Naive B cell (primary cell): Measurements from ENCODE around the gene PDE6A. TPM values are rescaled to one million over a fixed set of nuclear protein-coding genes. Genes with fewer than 3 reads are reported as not detected.

Experiments used
- ATAC-seq, 2 donors: fragments of 150-1000 bp; cut with Tn5 transposase; 2 replicates each; pipeline ENCODE4 v1.10.0; 2021; ENCODE audit warnings: low read depth in 2 of 2, mild to moderate bottlenecking in 2 of 2, moderate library complexity in 2 of 2
- DNase-seq: peaks from one replicate; pipeline ENCODE4 v3.0.0; 2022
- H3K27ac Mint-ChIP-seq, 6 donors: one replicate each; pipeline ENCODE4 v1.8.0; 2020 to 2022; ENCODE audit warnings: mild to moderate bottlenecking in 6 of 6, mixed read lengths in 6 of 6, moderate library complexity in 5 of 6, inconsistent platforms in 2 of 6
- H3K27me3 Mint-ChIP-seq, 3 donors: one replicate each; pipeline ENCODE4 v1.8.0; 2021 to 2022; ENCODE audit warnings: mixed read lengths in 3 of 3, mild to moderate bottlenecking in 1 of 3
- H3K36me3 Mint-ChIP-seq, 2 donors: one replicate each; pipeline ENCODE4 v1.8.0; 2020 to 2022; ENCODE audit warnings: mixed read lengths in 2 of 2, inconsistent platforms in 1 of 2, mild to moderate bottlenecking in 1 of 2
- H3K4me1 Mint-ChIP-seq, 3 donors: one replicate each; pipeline ENCODE4 v1.8.0; 2020 to 2022; ENCODE audit warnings: mixed read lengths in 3 of 3, inconsistent platforms in 1 of 3, mild to moderate bottlenecking in 1 of 3, moderate library complexity in 1 of 3
- H3K4me3 Mint-ChIP-seq, 8 donors: one replicate each; pipeline ENCODE4 v1.8.0; 2020 to 2022; ENCODE audit warnings: mild to moderate bottlenecking in 8 of 8, mixed read lengths in 8 of 8, moderate library complexity in 8 of 8, inconsistent platforms in 2 of 8
- H3K9me3 Mint-ChIP-seq, 7 donors: one replicate each; pipeline ENCODE4 v1.8.0; 2020 to 2022; ENCODE audit warnings: mixed read lengths in 7 of 7, mild to moderate bottlenecking in 5 of 7, inconsistent platforms in 2 of 7, moderate library complexity in 1 of 7
- polyA plus RNA-seq, 6 donors: library from polyadenylated mRNA; unstranded; fragments of 300-500 nt; fragmentation: Illumina TruSeq; gene quantifications; one replicate each; pipeline ENCODE4 v1.2.3, GENCODE V29; 2021; ENCODE audit warnings: low read depth in 6 of 6

Gene PDE6A
- polyA plus RNA-seq, 6 donors from 2014 or later, result not detected

GRCh38 chr5:149837680-149838269 lies 106.8 kb downstream of the PDE6A start:
- Mint-ChIP-seq H3K4me1 (no peaks in the 10 kb centered on the region), H3K27me3 (no peaks in the 10 kb centered on the region), H3K9me3 (no peaks in the 10 kb centered on the region), H3K36me3 (no peaks in the 10 kb centered on the region), H3K4me3 (no peak overlapping the region), H3K27ac (peak overlapping the region in 1 of 6 donors; percentile 38)
- DNase-seq (no peak), ATAC-seq (no peak)

DNA sequence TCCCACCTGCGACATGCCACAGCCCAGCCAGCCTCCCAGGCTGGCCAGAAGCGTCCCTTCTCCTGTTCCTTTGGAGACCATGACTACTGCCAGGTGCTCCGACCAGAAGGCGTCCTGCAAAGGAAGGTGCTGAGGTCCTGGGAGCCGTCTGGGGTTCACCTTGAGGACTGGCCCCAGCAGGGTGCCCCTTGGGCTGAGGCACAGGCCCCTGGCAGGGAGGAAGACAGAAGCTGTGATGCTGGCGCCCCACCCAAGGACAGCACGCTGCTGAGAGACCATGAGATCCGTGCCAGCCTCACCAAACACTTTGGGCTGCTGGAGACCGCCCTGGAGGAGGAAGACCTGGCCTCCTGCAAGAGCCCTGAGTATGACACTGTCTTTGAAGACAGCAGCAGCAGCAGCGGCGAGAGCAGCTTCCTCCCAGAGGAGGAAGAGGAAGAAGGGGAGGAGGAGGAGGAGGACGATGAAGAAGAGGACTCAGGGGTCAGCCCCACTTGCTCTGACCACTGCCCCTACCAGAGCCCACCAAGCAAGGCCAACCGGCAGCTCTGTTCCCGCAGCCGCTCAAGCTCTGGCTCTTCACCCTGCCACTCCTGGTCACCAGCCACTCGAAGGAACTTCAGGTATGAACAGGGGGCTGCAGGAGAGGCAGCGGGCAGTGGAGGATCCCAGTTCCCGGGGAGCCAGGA lies 108.0 kb downstream of the PDE6A start:
- no peak for ATAC-seq

DNA sequence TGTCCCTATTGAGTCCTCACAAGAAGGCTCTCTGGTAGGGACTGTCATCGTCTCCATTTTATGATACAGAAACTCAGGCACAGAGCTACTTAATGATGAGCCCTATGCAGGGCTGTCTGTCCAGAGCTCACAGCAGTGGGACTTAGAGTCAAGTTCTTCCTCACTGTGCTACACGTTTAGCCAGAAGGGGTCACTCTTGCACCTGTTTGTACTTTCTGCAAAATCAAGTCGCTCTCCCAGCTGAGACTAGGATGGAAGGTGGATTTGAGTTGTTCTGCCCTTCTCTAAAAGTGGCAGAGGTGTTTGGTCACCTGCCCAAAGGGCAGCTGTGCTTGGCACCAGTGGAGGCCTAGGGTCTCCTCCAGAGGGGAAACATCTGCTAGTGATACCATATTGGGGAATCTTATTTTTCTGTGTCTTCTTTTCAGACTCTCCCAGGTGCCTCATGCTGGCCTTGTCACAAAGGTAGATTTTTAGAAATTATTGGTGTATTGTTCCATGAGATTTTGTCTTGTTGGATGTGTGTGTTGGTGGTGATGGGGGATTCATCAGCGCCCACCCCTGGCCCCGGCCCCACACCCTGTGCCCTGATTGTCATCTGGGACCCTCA lies 110.2 kb downstream of the PDE6A start:
- no peaks in the 10 kb centered on the region for H3K9me3 Mint-ChIP-seq
- no peaks in the 10 kb centered on the region for H3K4me1 Mint-ChIP-seq
- H3K36me3 Mint-ChIP-seq, result no peaks in the 10 kb centered on the region
- H3K4me3 Mint-ChIP-seq, result no peak overlapping the region
- H3K27me3 Mint-ChIP-seq, result no peaks in the 10 kb centered on the region
- peak in 1 of 2 donors; percentile 33 for ATAC-seq
- H3K27ac Mint-ChIP-seq, result no peak overlapping the region
- DNase-seq, result peak; percentile 41

More for the DNA sequence above, 108.0 kb downstream of the PDE6A start:
- Mint-ChIP-seq H3K4me1 (no peaks in the 10 kb centered on the region), H3K9me3 (no peaks in the 10 kb centered on the region), H3K27me3 (no peaks in the 10 kb centered on the region), H3K36me3 (no peaks in the 10 kb centered on the region), H3K4me3 (no peak overlapping the region), H3K27ac (no peak overlapping the region)
- DNase-seq, result no peak

- Mint-ChIP-seq H3K4me3 (peak overlapping the region in 1 of 8 donors; percentile 78), H3K4me1 (peaks cover 0 to 4% (median 0%) of the 10 kb centered on the region in 3 donors), H3K36me3 (no peaks in the 10 kb centered on the region), H3K27ac (no peak overlapping the region), H3K27me3 (no peaks in the 10 kb centered on the region), H3K9me3 (no peaks in the 10 kb centered on the region)
- ATAC-seq, result no peak
- DNase-seq, result no peak
These were observed 111.3 kb downstream of the PDE6A start for GRCh38 chr5:149833116-149833827.

DNA sequence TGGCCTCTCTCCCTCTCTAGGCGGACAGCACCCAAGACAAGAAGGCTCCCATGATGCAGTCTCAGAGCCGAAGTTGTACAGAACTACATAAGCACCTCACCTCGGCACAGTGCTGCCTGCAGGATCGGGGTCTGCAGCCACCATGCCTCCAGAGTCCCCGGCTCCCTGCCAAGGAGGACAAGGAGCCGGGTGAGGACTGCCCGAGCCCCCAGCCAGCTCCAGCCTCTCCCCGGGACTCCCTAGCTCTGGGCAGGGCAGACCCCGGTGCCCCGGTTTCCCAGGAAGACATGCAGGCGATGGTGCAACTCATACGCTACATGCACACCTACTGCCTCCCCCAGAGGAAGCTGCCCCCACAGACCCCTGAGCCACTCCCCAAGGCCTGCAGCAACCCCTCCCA lies 112.0 kb downstream of the PDE6A start:
- no peak for ATAC-seq

DNA sequence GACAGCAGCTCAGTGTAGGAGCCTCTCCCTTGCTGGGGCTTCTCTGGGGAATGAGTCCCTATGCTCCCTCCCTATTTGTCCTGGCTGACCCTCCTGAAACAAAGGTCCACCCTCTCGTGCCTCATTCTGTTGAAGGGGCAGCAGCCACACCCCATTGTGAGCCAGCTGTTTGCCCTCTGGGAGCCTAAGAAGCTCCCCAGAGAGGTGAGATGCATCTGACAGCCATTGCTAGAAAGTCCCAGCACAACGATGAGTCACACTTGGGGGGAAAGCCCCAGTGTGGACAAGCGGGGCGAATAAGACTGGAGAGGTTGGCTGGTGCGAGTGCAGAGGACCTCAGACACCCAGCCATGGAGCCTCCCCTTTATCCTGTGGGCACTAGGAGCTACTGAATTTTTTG lies 113.1 kb downstream of the PDE6A start:
- DNase-seq (no peak), ATAC-seq (peak in 1 of 2 donors; percentile 42)
- no peak overlapping the region for H3K27ac Mint-ChIP-seq

More for the DNA sequence above, 112.0 kb downstream of the PDE6A start:
- Mint-ChIP-seq H3K4me1 (peaks cover 0 to 4% (median 0%) of the 10 kb centered on the region in 3 donors), H3K27me3 (no peaks in the 10 kb centered on the region), H3K27ac (no peak overlapping the region), H3K4me3 (no peak overlapping the region), H3K36me3 (no peaks in the 10 kb centered on the region), H3K9me3 (no peaks in the 10 kb centered on the region)
- DNase-seq, result no peak

GRCh38 chr5:149830579-149830978 lies 114.0 kb downstream of the PDE6A start:
- Mint-ChIP-seq H3K27ac (peak overlapping the region in 1 of 6 donors; percentile 78), H3K27me3 (no peaks in the 10 kb centered on the region), H3K4me1 (peaks cover 0 to 4% (median 0%) of the 10 kb centered on the region in 3 donors), H3K9me3 (no peaks in the 10 kb centered on the region), H3K4me3 (no peak overlapping the region), H3K36me3 (no peaks in the 10 kb centered on the region)
- DNase-seq (no peak), ATAC-seq (no peak)

More for the DNA sequence above, 113.1 kb downstream of the PDE6A start:
- peaks cover 0 to 4% (median 0%) of the 10 kb centered on the region in 3 donors for H3K4me1 Mint-ChIP-seq
- H3K36me3 Mint-ChIP-seq, result no peaks in the 10 kb centered on the region
- no peaks in the 10 kb centered on the region for H3K9me3 Mint-ChIP-seq
- no peaks in the 10 kb centered on the region for H3K27me3 Mint-ChIP-seq
- no peak overlapping the region for H3K4me3 Mint-ChIP-seq

DNA sequence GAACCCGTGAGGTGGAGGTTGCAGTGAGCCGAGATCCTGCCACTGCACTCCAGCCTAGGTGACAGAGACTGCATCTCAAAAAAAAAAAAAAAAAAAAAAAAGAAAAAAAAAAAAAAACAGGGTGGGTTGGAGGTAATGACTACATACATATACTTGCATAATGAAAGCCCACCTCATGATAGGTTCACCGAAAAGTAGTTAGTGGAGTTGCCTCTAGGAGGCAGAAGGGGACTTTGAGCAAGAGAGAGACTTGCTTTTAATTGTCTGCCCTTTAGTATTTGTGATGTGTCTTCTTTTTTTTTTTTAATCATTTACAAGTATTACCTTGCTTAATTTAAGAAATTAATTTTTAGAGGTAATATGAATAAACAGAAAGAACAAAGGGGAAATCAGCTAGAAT lies 114.6 kb downstream of the PDE6A start:
- Mint-ChIP-seq H3K9me3 (no peaks in the 10 kb centered on the region), H3K27ac (no peak overlapping the region), H3K36me3 (no peaks in the 10 kb centered on the region), H3K4me1 (peaks cover 0 to 4% (median 0%) of the 10 kb centered on the region in 3 donors), H3K27me3 (no peaks in the 10 kb centered on the region), H3K4me3 (no peak overlapping the region)
- ATAC-seq (no peak), DNase-seq (no peak)

GRCh38 chr5:149828161-149829011 lies 116.2 kb downstream of the PDE6A start:
- peak; percentile 62 to 74 for ATAC-seq
- H3K36me3 Mint-ChIP-seq, result no peaks in the 10 kb centered on the region
- peaks cover 0 to 4% (median 0%) of the 10 kb centered on the region in 3 donors for H3K4me1 Mint-ChIP-seq
- peak; percentile 67 for DNase-seq
- no peak overlapping the region for H3K27ac Mint-ChIP-seq
- H3K4me3 Mint-ChIP-seq, result no peak overlapping the region
- H3K27me3 Mint-ChIP-seq, result no peaks in the 10 kb centered on the region
- no peaks in the 10 kb centered on the region for H3K9me3 Mint-ChIP-seq

DNA sequence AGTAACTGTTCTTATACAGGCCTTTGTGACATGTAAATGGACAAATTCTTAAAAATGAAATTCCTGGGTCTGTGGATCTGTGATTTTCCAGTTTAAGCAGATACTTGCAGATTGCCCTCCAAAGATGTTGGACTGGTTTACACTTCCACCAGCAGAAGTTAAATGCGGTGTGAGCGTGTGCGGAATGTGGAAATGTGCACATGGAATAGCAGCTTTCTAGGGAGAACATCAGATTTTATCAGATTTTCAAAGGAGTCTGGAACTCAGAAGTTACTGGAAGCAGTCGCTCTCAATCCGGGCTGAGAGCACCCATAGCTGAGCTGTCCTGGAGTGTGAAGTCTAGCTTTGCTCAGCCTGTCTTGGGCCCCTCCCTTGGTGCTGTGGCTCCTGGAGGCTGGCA lies 117.0 kb downstream of the PDE6A start:
- Mint-ChIP-seq H3K27me3 (no peaks in the 10 kb centered on the region), H3K9me3 (no peaks in the 10 kb centered on the region), H3K4me1 (peaks cover 0 to 4% (median 0%) of the 10 kb centered on the region in 3 donors), H3K4me3 (no peak overlapping the region), H3K36me3 (no peaks in the 10 kb centered on the region), H3K27ac (peak overlapping the region in 2 of 6 donors; percentile 50 to 73)
- DNase-seq (no peak), ATAC-seq (no peak)

DNA sequence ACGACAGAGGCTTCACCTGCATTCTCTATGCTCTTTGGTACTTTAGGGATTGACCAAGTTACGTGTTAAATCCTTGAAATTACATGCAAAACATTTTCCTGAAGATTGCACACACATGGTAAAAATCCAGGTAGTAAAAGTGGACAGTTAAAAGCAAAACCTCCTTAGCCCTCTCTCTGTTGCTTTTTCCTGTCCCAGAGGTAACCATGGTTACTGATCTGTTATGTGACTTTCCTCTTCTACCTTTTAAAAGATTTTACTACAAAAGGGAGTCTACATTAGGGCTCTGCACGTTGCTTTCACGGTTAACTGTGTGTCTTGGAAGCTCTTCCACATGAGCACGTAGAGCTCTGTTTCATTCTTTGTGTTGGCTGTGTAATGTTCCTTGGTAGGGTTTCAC lies 117.5 kb downstream of the PDE6A start:
- Mint-ChIP-seq H3K4me3 (no peak overlapping the region), H3K36me3 (no peaks in the 10 kb centered on the region), H3K27ac (peak overlapping the region in 1 of 6 donors; percentile 50), H3K27me3 (no peaks in the 10 kb centered on the region), H3K4me1 (peaks cover 0 to 4% (median 0%) of the 10 kb centered on the region in 3 donors), H3K9me3 (no peaks in the 10 kb centered on the region)
- no peak for ATAC-seq
- DNase-seq, result no peak

GRCh38 chr5:149826574-149826973 lies 118.0 kb downstream of the PDE6A start:
- H3K4me1 Mint-ChIP-seq, result peaks cover 0 to 4% (median 0%) of the 10 kb centered on the region in 3 donors
- ATAC-seq, result no peak
- no peaks in the 10 kb centered on the region for H3K27me3 Mint-ChIP-seq
- H3K9me3 Mint-ChIP-seq, result no peaks in the 10 kb centered on the region
- DNase-seq, result no peak
- no peak overlapping the region for H3K4me3 Mint-ChIP-seq
- H3K27ac Mint-ChIP-seq, result no peak overlapping the region
- no peaks in the 10 kb centered on the region for H3K36me3 Mint-ChIP-seq

GRCh38 chr5:149824846-149825245 lies 119.7 kb downstream of the PDE6A start:
- Mint-ChIP-seq H3K27ac (no peak overlapping the region), H3K4me3 (peak overlapping the region in 1 of 8 donors; percentile 17), H3K9me3 (no peaks in the 10 kb centered on the region), H3K36me3 (no peaks in the 10 kb centered on the region), H3K4me1 (peaks cover 0 to 4% (median 0%) of the 10 kb centered on the region in 3 donors), H3K27me3 (no peaks in the 10 kb centered on the region)
- ATAC-seq (no peak), DNase-seq (no peak)
